ENCODE data around the gene PRKD2. TPM values are rescaled to one million over a fixed set of nuclear protein-coding genes. Genes with fewer than 3 reads are reported as not detected.

The PRKD2 gene
- polyA plus RNA-seq, 1 donor from 2014 or later = 8.0 TPM

DNA sequence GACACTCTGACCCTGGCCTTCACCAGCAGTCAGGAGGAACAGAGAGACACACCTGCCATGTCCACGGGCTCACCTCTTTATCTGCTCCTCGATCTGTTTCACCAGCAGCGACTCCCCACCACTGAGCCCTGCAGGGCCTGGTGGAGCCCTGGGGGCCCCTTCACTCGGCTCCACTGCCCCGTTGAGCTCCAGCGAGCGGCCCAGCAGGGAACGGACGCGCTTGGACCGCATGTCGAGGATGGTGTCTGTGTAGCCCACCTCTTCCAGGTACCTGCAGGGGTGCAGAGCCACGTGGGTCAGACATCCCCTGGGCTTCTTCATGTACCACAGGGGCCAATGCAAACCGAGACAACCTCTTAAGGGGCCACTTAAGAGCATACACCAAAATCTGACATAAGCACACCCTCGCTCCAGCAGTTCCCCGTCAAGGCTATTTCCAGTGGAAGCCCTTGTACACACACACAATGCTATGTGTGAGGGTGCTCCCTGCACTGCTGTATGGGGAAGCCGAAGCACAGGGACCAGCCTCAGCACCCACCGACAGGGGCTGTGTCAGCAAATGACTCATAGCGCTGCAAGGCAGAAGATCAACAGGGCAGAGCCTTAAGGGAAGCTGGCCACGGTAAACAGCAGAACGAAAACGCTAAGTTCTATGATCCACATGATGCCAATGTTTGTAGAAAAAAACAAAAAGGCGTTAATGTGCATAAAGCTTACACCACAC is 16.2 kb upstream of the PRKD2 start:
- peaks cover 6% of the 10 kb centered on the region for H3K36me3 ChIP-seq (ENCODE audit: insufficient read depth, low read length)
- TF ChIP-seq CTCF (IDR thresholded peaks at IDR 0.05; ENCODE audit: poor library complexity, severe bottlenecking) (no peak), EZH2 (IDR thresholded peaks at IDR 0.05; ENCODE audit: borderline replicate concordance, insufficient read depth, low read length, poor library complexity, severe bottlenecking) (no peak)
- no peaks in the 10 kb centered on the region for H3K9me2 ChIP-seq (ENCODE audit: insufficient read depth, low read length)
- no peak overlapping the region for H3K4me3 ChIP-seq (ENCODE audit: low read length)
- peaks cover 12% of the 10 kb centered on the region for H3K79me2 ChIP-seq (replicated peaks; ENCODE audit: insufficient read depth, low read length)
- H4K20me1 ChIP-seq (ENCODE audit: insufficient read depth) = peaks cover 20% of the 10 kb centered on the region
- H3K27ac ChIP-seq (ENCODE audit: low read length) = no peak overlapping the region
- no peak overlapping the region for H3K4me2 ChIP-seq (ENCODE audit: low read length)
- no peak overlapping the region for H2AFZ ChIP-seq (ENCODE audit: low read depth, low read length)
- no peaks in the 10 kb centered on the region for H3K27me3 ChIP-seq (ENCODE audit: insufficient read depth, low read depth, low read length)
- no peaks in the 10 kb centered on the region for H3K9me3 ChIP-seq (ENCODE audit: low read length)
- no peak overlapping the region for H3K9ac ChIP-seq (ENCODE audit: low read length)
- H3F3A ChIP-seq (ENCODE audit: insufficient read depth, low read length, poor library complexity, severe bottlenecking) = no peaks in the 10 kb centered on the region

DNA sequence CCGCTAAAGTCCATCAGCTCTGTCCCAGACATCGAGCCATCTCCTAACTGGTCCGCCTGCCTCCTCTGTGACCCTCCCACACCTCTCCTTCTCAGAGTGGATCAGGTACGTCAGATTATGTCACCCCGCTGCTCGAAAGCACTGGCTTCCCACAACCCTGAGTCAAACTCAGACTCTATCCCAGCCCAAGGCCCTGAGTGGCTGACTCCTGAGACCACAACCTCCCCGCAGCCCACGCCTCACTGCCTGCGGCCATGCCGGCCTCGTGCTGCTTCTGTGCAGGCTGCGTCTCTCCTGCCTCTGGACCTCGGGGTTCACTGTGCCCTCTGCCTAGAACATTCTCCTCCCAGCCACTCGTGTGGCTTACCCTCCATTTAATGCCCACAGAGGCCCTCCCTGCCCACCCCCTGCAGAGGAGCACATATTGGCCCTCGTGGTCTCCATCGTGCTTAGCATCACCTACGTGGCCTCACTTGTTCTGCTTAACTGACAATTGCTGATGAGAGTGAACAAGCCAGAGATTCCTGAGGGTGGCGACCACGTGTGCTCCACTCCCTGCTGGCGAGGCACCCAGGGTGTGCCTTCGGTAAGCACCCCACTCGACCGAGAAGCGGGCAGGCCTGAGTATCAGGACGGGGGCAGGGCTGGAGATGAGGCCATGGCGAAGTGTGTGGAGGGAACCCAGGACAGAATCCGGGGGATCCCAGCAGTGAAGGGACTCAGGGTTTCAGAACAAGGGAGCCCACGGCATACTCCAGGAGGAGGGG is 15.4 kb upstream of the PRKD2 start:
- Histone ChIP-seq H3K36me3 (ENCODE audit: insufficient read depth, low read length) (peaks cover 6% of the 10 kb centered on the region), H3K9ac (ENCODE audit: low read length) (no peak overlapping the region), H3K9me3 (ENCODE audit: low read length) (no peaks in the 10 kb centered on the region), H3K27me3 (ENCODE audit: insufficient read depth, low read depth, low read length) (no peaks in the 10 kb centered on the region), H4K20me1 (ENCODE audit: insufficient read depth) (peaks cover 18% of the 10 kb centered on the region), H2AFZ (ENCODE audit: low read depth, low read length) (no peak overlapping the region), H3K4me3 (ENCODE audit: low read length) (no peak overlapping the region), H3K9me2 (ENCODE audit: insufficient read depth, low read length) (no peaks in the 10 kb centered on the region), H3F3A (ENCODE audit: insufficient read depth, low read length, poor library complexity, severe bottlenecking) (no peaks in the 10 kb centered on the region), H3K4me2 (ENCODE audit: low read length) (no peak overlapping the region), H3K79me2 (replicated peaks; ENCODE audit: insufficient read depth, low read length) (peaks cover 11% of the 10 kb centered on the region), H3K27ac (ENCODE audit: low read length) (no peak overlapping the region)
- no peak for TF ChIP-seq SMC3 (conservative IDR thresholded peaks at IDR 0.05; ENCODE audit: poor library complexity)
- no peak for TF ChIP-seq CTCF (IDR thresholded peaks at IDR 0.05; ENCODE audit: poor library complexity, severe bottlenecking)
- TF ChIP-seq MXI1 (conservative IDR thresholded peaks at IDR 0.05; ENCODE audit: poor library complexity, severe bottlenecking) = no peak
- TF ChIP-seq POLR2AphosphoS5 (IDR thresholded peaks at IDR 0.05) = no peak
- no peak for TF ChIP-seq EZH2 (IDR thresholded peaks at IDR 0.05; ENCODE audit: borderline replicate concordance, insufficient read depth, low read length, poor library complexity, severe bottlenecking)
- no peak for TF ChIP-seq TAF1 (IDR thresholded peaks at IDR 0.05; ENCODE audit: low read depth)
- TF ChIP-seq EP300 (conservative IDR thresholded peaks at IDR 0.05; ENCODE audit: poor library complexity, severe bottlenecking) = no peak
- no peak for TF ChIP-seq RAD21 (conservative IDR thresholded peaks at IDR 0.05)
- TF ChIP-seq REST (IDR thresholded peaks at IDR 0.05; ENCODE audit: borderline replicate concordance) = no peak
